GM23338 (cell line): ENCODE results near the gene BANP. TPM values are rescaled to one million over a fixed set of nuclear protein-coding genes. Genes with fewer than 3 reads are reported as not detected.
A peak's percentile ranks its signal among the peaks of the same experiment; 100 is the strongest.

Experiments used
- ATAC-seq: fragments of 200-7000 bp; cut with Tn5 transposase; 3 replicates; pipeline ENCODE4 v1.9.1; 2020
- DNase-seq: peaks from one replicate; pipeline ENCODE4 v3.0.0-alpha.2; 2015; ENCODE audit warnings: low spot score
- H2AFZ ChIP-seq: fragments of 200-600 bp; sonication (generic); 2 replicates; pipeline ENCODE4 v1.8.0; 2016; ENCODE audit warnings: antibody characterized with exemption, mild to moderate bottlenecking, moderate library complexity
- H3F3A ChIP-seq: fragments of 200-600 bp; sonication (generic); replicated peaks from 2 replicates; pipeline ENCODE4 v1.8.0; 2017; ENCODE audit warnings: antibody characterized with exemption, mixed run types, low read depth
- H3K27ac ChIP-seq: fragments of 200-600 bp; sonication (generic); 2 replicates; pipeline ENCODE4 v1.6.1; 2016; ENCODE audit warnings: low read depth
- H3K27me3 ChIP-seq: fragments of 200-600 bp; sonication (generic); 2 replicates; pipeline ENCODE4 v1.8.0; 2016; ENCODE audit warnings: mild to moderate bottlenecking, mixed run types, moderate library complexity; ENCODE audit not compliant: insufficient read depth
- H3K36me3 ChIP-seq: fragments of 200-600 bp; sonication (generic); 2 replicates; pipeline ENCODE4 v1.8.0; 2016; ENCODE audit warnings: mild to moderate bottlenecking; ENCODE audit not compliant: insufficient read depth
- H3K4me1 ChIP-seq: fragments of 200-600 bp; sonication (generic); 2 replicates; pipeline ENCODE4 v1.8.0; 2016; ENCODE audit warnings: mild to moderate bottlenecking, moderate library complexity; ENCODE audit not compliant: insufficient read depth
- H3K4me2 ChIP-seq: fragments of 200-600 bp; sonication (generic); 2 replicates; pipeline ENCODE4 v1.7.1; 2017; ENCODE audit warnings: mixed run types
- H3K4me3 ChIP-seq: fragments of 200-600 bp; sonication (generic); 2 replicates; pipeline ENCODE4 v1.6.1; 2016; ENCODE audit warnings: mixed run types
- H3K79me2 ChIP-seq: fragments of 200-600 bp; sonication (generic); replicated peaks from 2 replicates; pipeline ENCODE4 v1.8.0; 2017; ENCODE audit warnings: mild to moderate bottlenecking; ENCODE audit not compliant: insufficient read depth
- H3K9me2 ChIP-seq: fragments of 200-600 bp; sonication (generic); 2 replicates; pipeline ENCODE4 v1.8.0; 2017; ENCODE audit not compliant: insufficient read depth
- H4K20me1 ChIP-seq: fragments of 200-600 bp; sonication (generic); replicated peaks from 2 replicates; pipeline ENCODE4 v1.8.0; 2017; ENCODE audit warnings: mild to moderate bottlenecking; ENCODE audit not compliant: insufficient read depth
- H3K27ac Mint-ChIP-seq: 2 replicates; pipeline ENCODE4 v1.8.0; 2020; ENCODE audit warnings: inconsistent platforms, mild to moderate bottlenecking, moderate library complexity, mixed read lengths
- H3K27me3 Mint-ChIP-seq: 3 replicates; pipeline ENCODE4 v1.8.0; 2022; ENCODE audit warnings: low read depth, mild to moderate bottlenecking, moderate library complexity, mixed read lengths, inconsistent platforms; ENCODE audit not compliant: insufficient read depth, poor library complexity
- H3K36me3 Mint-ChIP-seq: 3 replicates; pipeline ENCODE4 v1.8.0; 2021; ENCODE audit warnings: low read depth, mild to moderate bottlenecking, inconsistent platforms, moderate library complexity, mixed read lengths
- H3K4me1 Mint-ChIP-seq: 3 replicates; pipeline ENCODE4 v1.8.0; 2020; ENCODE audit warnings: mild to moderate bottlenecking, inconsistent platforms, mixed read lengths
- H3K4me3 Mint-ChIP-seq: 3 replicates; pipeline ENCODE4 v1.8.0; 2021; ENCODE audit warnings: moderate library complexity, mild to moderate bottlenecking, inconsistent platforms, mixed read lengths
- H3K9me3 Mint-ChIP-seq: 3 replicates; pipeline ENCODE4 v1.8.0; 2020; ENCODE audit warnings: moderate library complexity, mild to moderate bottlenecking, inconsistent platforms, mixed read lengths
- EZH2 ChIP-seq: fragments of 200-600 bp; sonication (generic); IDR thresholded peaks from one replicate; pipeline ENCODE4 v1.8.0; 2017; ENCODE audit warnings: antibody characterized with exemption, mild to moderate bottlenecking, low read depth; ENCODE audit not compliant: unreplicated experiment
- EZH2phosphoT487 ChIP-seq: fragments of 200-600 bp; sonication (generic); IDR thresholded peaks from one replicate; pipeline ENCODE4 v1.8.1; 2018; ENCODE audit warnings: antibody characterized with exemption; ENCODE audit not compliant: unreplicated experiment
- JUNB ChIP-seq: IDR thresholded peaks from one replicate; pipeline ENCODE4 v1.6.1; 2016; ENCODE audit warnings: antibody characterized with exemption; ENCODE audit not compliant: unreplicated experiment
- NANOG ChIP-seq: IDR thresholded peaks from 2 replicates; pipeline ENCODE4 v1.6.1; 2016; ENCODE audit warnings: antibody characterized with exemption, borderline replicate concordance
- POLR2AphosphoS5 ChIP-seq: IDR thresholded peaks from 2 replicates; pipeline ENCODE4 v1.6.1; 2016; ENCODE audit warnings: antibody characterized with exemption, low read depth
- ZNF114 ChIP-seq: fragments of 250-450 bp; sonication (Bioruptor Pico); IDR thresholded peaks from 2 replicates; pipeline ENCODE4 v1.5.0; 2020; ENCODE audit warnings: mild to moderate bottlenecking, moderate library complexity
- ZNF331 ChIP-seq: fragments of 250-450 bp; sonication (Bioruptor Pico); IDR thresholded peaks from 2 replicates; pipeline ENCODE4 v1.5.0; 2020; ENCODE audit warnings: low read depth, mild to moderate bottlenecking, moderate library complexity
- polyA plus RNA-seq: library from polyadenylated mRNA; unstranded; fragments of >200 nt; fragmentation: Nextera tagmentation; extraction: Ambion mirVana; gene quantifications from 2 replicates; pipeline ENCODE4 v1.2.1, GENCODE V29; 2016
- total RNA-seq: library from RNA; depleted of rRNA; stranded (reverse); fragments of >200 nt; shearing (Covaris generic); gene quantifications from 2 replicates; pipeline ENCODE4 v1.2.3, GENCODE V29; 2014
- TF ChIP-seq, protein P1 (sequence below): fragments of 250-450 bp; sonication (Bioruptor Pico); IDR thresholded peaks from 2 replicates; pipeline ENCODE4 v1.5.0; 2020; ENCODE audit warnings: mild to moderate bottlenecking, moderate library complexity
- TF ChIP-seq, protein P2 (sequence below): IDR thresholded peaks from 2 replicates; pipeline ENCODE4 v1.6.1; 2016; ENCODE audit warnings: antibody characterized with exemption
- TF ChIP-seq, protein P3 (sequence below): IDR thresholded peaks from one replicate; pipeline ENCODE4 v1.6.1; 2018; ENCODE audit warnings: antibody characterized with exemption; ENCODE audit not compliant: unreplicated experiment

BANP gene
- total and polyA plus RNA-seq, 2 experiments from 2014 or later = 22.3 to 48.0 TPM

DNA sequence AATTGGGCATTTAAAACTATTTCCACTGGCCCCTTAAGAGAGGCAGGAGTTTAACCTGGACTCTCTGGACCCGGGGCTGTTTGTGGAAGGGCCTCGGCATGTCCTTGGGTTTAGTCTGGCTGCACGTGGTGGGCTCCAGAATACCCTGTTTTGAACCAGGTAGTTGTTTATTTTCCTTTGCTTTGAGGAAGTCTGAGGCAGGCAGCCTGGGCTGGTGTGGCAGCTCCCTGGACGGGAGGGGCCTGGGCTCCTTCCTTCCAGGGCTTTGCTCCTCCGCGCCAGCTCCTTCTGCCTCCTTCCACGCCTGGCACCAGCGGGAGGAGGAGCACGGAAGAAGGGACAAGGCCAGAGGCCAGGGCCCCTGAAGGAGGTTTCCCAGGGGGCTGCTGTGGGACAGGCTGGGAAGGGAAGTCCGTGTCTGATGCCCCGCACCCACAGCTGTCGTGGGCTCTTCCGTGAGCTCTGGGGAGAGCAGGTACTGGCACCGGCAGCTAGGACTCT, 15.5 kb downstream of the BANP start:
- Mint-ChIP-seq H3K4me1 (peaks cover 27% of the 10 kb centered on the region; the same call in 2 of the 3 replicates), H3K27ac (peak overlapping the region; percentile 75), H3K36me3 (peaks cover 21% of the 10 kb centered on the region), H3K27me3 (peaks cover 5% of the 10 kb centered on the region), H3K9me3 (peaks cover 10% of the 10 kb centered on the region), H3K4me3 (no peak overlapping the region)
- peaks cover 98% of the 10 kb centered on the region for H3K79me2 ChIP-seq
- peaks cover 5% of the 10 kb centered on the region; the same call in 1 of the 2 replicates for H4K20me1 ChIP-seq
- TF ChIP-seq NANOG (no peak), EZH2 (no peak), JUNB (no peak), EZH2phosphoT487 (no peak)
- 0 out of 2 replicates have a peak, but pooled peaks cover 3% of the 10 kb centered on the region for H3F3A ChIP-seq
- DNase-seq = no peak
- H3K9me2 ChIP-seq = no peaks in the 10 kb centered on the region
- no peak overlapping the region for H2AFZ ChIP-seq
- peaks cover 7% of the 10 kb centered on the region; the same call in 1 of the 2 replicates for H3K4me1 ChIP-seq
- H3K4me3 ChIP-seq = no peak overlapping the region
- peak; percentile 33 for ATAC-seq
- H3K27me3 ChIP-seq = no peaks in the 10 kb centered on the region
- H3K27ac ChIP-seq = 0 out of 2 replicates have a peak overlapping the region, but pooled peaks have one; percentile 15
- no peak overlapping the region for H3K4me2 ChIP-seq
- H3K36me3 ChIP-seq = no peaks in the 10 kb centered on the region

DNA sequence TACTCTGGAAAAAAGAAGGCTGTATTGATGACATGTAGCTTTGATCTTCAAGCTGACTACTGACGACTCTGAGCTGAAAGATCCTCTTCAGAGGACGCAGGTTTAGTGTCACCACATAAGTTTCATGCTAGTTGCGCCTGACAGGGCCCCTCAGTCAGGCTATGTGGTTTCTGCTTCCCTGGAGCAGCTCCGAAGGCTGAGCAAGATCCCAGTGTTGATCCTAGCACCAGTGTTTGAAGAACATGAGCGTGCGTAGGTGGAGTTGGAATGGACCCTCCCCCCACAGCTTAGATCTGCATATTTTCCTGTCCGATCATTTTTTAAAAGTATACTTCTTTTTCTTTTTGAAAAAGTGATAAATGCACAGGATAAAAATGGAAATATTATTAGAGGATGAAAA, 17.3 kb downstream of the BANP start:
- Mint-ChIP-seq H3K4me1 (peaks cover 27% of the 10 kb centered on the region; the same call in 2 of the 3 replicates), H3K27me3 (peaks cover 5% of the 10 kb centered on the region), H3K36me3 (peaks cover 35% of the 10 kb centered on the region), H3K27ac (peak overlapping the region; percentile 72; the same call in 1 of the 2 replicates), H3K4me3 (no peak overlapping the region), H3K9me3 (peaks cover 23% of the 10 kb centered on the region)
- Histone ChIP-seq H3F3A (0 out of 2 replicates have a peak, but pooled peaks cover 3% of the 10 kb centered on the region), H3K4me3 (no peak overlapping the region), H3K27ac (no peak overlapping the region; the same call in 1 of the 2 replicates), H3K4me1 (peaks cover 7% of the 10 kb centered on the region; the same call in 1 of the 2 replicates), H4K20me1 (0 out of 2 replicates have a peak, but pooled peaks cover 6% of the 10 kb centered on the region), H3K9me2 (no peaks in the 10 kb centered on the region), H3K4me2 (no peak overlapping the region), H3K27me3 (no peaks in the 10 kb centered on the region), H3K79me2 (peaks cover 98% of the 10 kb centered on the region), H2AFZ (no peak overlapping the region), H3K36me3 (no peaks in the 10 kb centered on the region)
- TF ChIP-seq, protein P1, sequence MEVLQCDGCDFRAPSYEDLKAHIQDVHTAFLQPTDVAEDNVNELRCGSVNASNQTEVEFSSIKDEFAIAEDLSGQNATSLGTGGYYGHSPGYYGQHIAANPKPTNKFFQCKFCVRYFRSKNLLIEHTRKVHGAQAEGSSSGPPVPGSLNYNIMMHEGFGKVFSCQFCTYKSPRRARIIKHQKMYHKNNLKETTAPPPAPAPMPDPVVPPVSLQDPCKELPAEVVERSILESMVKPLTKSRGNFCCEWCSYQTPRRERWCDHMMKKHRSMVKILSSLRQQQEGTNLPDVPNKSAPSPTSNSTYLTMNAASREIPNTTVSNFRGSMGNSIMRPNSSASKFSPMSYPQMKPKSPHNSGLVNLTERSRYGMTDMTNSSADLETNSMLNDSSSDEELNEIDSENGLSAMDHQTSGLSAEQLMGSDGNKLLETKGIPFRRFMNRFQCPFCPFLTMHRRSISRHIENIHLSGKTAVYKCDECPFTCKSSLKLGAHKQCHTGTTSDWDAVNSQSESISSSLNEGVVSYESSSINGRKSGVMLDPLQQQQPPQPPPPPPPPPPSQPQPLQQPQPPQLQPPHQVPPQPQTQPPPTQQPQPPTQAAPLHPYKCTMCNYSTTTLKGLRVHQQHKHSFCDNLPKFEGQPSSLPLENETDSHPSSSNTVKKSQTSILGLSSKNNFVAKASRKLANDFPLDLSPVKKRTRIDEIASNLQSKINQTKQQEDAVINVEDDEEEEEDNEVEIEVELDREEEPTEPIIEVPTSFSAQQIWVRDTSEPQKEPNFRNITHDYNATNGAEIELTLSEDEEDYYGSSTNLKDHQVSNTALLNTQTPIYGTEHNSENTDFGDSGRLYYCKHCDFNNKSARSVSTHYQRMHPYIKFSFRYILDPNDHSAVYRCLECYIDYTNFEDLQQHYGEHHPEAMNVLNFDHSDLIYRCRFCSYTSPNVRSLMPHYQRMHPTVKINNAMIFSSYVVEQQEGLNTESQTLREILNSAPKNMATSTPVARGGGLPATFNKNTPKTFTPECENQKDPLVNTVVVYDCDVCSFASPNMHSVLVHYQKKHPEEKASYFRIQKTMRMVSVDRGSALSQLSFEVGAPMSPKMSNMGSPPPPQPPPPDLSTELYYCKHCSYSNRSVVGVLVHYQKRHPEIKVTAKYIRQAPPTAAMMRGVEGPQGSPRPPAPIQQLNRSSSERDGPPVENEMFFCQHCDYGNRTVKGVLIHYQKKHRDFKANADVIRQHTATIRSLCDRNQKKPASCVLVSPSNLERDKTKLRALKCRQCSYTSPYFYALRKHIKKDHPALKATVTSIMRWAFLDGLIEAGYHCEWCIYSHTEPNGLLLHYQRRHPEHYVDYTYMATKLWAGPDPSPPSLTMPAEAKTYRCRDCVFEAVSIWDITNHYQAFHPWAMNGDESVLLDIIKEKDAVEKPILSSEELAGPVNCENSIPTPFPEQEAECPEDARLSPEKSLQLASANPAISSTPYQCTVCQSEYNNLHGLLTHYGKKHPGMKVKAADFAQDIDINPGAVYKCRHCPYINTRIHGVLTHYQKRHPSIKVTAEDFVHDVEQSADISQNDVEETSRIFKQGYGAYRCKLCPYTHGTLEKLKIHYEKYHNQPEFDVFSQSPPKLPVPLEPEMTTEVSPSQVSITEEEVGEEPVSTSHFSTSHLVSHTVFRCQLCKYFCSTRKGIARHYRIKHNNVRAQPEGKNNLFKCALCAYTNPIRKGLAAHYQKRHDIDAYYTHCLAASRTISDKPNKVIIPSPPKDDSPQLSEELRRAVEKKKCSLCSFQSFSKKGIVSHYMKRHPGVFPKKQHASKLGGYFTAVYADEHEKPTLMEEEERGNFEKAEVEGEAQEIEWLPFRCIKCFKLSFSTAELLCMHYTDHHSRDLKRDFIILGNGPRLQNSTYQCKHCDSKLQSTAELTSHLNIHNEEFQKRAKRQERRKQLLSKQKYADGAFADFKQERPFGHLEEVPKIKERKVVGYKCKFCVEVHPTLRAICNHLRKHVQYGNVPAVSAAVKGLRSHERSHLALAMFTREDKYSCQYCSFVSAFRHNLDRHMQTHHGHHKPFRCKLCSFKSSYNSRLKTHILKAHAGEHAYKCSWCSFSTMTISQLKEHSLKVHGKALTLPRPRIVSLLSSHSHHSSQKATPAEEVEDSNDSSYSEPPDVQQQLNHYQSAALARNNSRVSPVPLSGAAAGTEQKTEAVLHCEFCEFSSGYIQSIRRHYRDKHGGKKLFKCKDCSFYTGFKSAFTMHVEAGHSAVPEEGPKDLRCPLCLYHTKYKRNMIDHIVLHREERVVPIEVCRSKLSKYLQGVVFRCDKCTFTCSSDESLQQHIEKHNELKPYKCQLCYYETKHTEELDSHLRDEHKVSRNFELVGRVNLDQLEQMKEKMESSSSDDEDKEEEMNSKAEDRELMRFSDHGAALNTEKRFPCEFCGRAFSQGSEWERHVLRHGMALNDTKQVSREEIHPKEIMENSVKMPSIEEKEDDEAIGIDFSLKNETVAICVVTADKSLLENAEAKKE = no peak
- TF ChIP-seq JUNB = no peak
- TF ChIP-seq EZH2 = no peak
- TF ChIP-seq NANOG = no peak
- no peak for TF ChIP-seq ZNF114 (CRISPR knock-in tag)
- no peak for TF ChIP-seq POLR2AphosphoS5
- TF ChIP-seq, protein P2, sequence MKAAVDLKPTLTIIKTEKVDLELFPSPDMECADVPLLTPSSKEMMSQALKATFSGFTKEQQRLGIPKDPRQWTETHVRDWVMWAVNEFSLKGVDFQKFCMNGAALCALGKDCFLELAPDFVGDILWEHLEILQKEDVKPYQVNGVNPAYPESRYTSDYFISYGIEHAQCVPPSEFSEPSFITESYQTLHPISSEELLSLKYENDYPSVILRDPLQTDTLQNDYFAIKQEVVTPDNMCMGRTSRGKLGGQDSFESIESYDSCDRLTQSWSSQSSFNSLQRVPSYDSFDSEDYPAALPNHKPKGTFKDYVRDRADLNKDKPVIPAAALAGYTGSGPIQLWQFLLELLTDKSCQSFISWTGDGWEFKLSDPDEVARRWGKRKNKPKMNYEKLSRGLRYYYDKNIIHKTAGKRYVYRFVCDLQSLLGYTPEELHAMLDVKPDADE = no peak
- no peak for TF ChIP-seq ZNF331 (CRISPR knock-in tag)
- TF ChIP-seq, protein P3, sequence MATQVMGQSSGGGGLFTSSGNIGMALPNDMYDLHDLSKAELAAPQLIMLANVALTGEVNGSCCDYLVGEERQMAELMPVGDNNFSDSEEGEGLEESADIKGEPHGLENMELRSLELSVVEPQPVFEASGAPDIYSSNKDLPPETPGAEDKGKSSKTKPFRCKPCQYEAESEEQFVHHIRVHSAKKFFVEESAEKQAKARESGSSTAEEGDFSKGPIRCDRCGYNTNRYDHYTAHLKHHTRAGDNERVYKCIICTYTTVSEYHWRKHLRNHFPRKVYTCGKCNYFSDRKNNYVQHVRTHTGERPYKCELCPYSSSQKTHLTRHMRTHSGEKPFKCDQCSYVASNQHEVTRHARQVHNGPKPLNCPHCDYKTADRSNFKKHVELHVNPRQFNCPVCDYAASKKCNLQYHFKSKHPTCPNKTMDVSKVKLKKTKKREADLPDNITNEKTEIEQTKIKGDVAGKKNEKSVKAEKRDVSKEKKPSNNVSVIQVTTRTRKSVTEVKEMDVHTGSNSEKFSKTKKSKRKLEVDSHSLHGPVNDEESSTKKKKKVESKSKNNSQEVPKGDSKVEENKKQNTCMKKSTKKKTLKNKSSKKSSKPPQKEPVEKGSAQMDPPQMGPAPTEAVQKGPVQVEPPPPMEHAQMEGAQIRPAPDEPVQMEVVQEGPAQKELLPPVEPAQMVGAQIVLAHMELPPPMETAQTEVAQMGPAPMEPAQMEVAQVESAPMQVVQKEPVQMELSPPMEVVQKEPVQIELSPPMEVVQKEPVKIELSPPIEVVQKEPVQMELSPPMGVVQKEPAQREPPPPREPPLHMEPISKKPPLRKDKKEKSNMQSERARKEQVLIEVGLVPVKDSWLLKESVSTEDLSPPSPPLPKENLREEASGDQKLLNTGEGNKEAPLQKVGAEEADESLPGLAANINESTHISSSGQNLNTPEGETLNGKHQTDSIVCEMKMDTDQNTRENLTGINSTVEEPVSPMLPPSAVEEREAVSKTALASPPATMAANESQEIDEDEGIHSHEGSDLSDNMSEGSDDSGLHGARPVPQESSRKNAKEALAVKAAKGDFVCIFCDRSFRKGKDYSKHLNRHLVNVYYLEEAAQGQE = no peak
- DNase-seq (no peak), ATAC-seq (no peak)
